ENCODE results near the gene AGAP3.
A peak's percentile ranks its signal among the peaks of the same experiment; 100 is the strongest.

DNA sequence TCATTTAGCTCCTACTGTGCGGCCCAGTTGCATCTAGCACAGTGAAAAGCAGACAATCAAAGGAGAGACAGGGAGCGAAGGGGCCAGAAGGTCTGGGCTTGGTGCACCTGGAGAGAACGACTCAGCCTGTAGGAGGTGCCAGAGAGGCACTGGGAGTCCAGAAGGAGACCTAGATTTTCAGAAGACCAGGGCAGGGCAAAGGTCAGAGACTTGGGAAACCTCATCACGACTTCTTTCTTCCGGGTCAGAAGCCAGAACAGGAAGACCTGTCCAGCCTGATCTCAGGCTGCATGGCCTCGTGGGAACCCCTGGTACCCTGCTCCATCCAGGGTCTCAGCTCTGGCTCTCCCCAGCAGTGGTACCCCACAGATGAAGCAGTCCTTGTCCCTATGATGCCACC lies 5.2 kb downstream of the AGAP3 start:
- TF ChIP-seq POLR2A (IDR thresholded peaks at IDR 0.05), result no peak
- TF ChIP-seq, protein P1, sequence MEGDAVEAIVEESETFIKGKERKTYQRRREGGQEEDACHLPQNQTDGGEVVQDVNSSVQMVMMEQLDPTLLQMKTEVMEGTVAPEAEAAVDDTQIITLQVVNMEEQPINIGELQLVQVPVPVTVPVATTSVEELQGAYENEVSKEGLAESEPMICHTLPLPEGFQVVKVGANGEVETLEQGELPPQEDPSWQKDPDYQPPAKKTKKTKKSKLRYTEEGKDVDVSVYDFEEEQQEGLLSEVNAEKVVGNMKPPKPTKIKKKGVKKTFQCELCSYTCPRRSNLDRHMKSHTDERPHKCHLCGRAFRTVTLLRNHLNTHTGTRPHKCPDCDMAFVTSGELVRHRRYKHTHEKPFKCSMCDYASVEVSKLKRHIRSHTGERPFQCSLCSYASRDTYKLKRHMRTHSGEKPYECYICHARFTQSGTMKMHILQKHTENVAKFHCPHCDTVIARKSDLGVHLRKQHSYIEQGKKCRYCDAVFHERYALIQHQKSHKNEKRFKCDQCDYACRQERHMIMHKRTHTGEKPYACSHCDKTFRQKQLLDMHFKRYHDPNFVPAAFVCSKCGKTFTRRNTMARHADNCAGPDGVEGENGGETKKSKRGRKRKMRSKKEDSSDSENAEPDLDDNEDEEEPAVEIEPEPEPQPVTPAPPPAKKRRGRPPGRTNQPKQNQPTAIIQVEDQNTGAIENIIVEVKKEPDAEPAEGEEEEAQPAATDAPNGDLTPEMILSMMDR (IDR thresholded peaks at IDR 0.05), result peak in 1 of 6 experiments; percentile 35
